GM10248 (cell line): ENCODE data around the gene ATP6V0C.

Experiments used
- CTCF ChIA-PET: fragments of 300-600 bp; sonication (Branson Sonifier 250); formaldehyde crosslinking; extraction: SDS; loops from one replicate; lab custom pipeline; 2021; ENCODE audit warnings: antibody characterized with exemption; lab: Yijun Ruan, JAX
- POLR2A ChIA-PET: fragments of 350-650 bp; sonication (Branson Sonifier 250); formaldehyde crosslinking; extraction: SDS; loops from one replicate; lab custom pipeline; 2020; ENCODE audit warnings: antibody characterized with exemption; lab: Yijun Ruan, JAX
- DNase-seq: peaks from one replicate; pipeline ENCODE4 v3.0.0; 2012; ENCODE audit errors: extremely low spot score
- TF ChIP-seq, protein P1 (sequence below): IDR thresholded peaks from 2 replicates; pipeline ENCODE4 v1.5.1; 2012; ENCODE audit warnings: mild to moderate bottlenecking, low read depth; ENCODE audit errors: extremely low read depth, missing control alignments, control extremely low read depth

Gene ATP6V0C

DNA sequence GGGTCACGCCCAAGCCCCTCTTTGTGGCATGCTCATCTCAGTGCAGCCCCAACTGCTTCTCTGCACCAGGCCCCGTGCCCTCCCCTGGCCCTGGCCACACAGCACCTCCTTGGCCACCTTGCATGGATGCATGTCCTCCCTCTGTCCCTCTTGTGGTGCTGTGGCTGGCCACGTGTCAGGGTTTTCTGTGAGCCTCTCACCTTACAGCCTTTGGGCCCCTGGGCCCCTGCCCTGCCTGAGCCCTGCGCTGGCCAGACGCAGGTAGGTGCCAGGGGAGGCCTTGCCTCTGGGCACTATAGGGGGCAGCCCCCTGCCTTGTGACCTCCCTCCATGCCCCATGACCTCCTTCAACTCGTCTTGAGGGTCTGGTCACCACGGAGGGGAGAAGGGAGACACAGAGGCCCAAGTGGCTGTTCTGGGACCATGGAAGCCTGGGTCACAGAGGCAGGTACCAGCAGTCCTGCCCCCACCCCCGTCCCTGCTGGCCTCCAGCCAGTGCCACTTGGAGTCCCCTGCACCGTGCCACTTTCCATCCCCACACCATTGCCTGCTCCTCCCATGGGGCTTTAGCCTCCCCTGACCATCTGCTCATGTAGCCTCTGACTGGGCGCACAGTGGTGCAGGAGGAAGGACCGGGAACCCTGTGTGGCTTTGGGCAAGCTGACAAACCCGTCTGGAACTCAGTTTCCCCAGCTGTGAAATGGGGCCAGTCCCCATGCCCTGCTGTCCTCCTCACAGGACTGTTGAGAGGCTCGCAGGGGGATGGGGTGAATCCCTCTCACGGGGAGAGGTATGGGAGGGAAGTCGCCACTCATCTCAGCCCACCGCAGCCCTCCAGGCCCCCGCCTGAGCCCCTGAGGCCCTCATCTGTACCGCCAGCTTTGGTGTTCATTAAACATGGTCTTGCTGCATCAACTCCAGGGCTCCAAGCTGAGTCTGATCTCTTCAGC, 11.5 kb upstream of the ATP6V0C start:
- DNase-seq, result no peak
- TF ChIP-seq, protein P1, sequence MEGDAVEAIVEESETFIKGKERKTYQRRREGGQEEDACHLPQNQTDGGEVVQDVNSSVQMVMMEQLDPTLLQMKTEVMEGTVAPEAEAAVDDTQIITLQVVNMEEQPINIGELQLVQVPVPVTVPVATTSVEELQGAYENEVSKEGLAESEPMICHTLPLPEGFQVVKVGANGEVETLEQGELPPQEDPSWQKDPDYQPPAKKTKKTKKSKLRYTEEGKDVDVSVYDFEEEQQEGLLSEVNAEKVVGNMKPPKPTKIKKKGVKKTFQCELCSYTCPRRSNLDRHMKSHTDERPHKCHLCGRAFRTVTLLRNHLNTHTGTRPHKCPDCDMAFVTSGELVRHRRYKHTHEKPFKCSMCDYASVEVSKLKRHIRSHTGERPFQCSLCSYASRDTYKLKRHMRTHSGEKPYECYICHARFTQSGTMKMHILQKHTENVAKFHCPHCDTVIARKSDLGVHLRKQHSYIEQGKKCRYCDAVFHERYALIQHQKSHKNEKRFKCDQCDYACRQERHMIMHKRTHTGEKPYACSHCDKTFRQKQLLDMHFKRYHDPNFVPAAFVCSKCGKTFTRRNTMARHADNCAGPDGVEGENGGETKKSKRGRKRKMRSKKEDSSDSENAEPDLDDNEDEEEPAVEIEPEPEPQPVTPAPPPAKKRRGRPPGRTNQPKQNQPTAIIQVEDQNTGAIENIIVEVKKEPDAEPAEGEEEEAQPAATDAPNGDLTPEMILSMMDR, result no peak
- ChIA-PET POLR2A (no interaction called here), CTCF (interaction anchor here (0.7 to 3.9 kb wide), 37 partner anchors 9 to 349 kb away, joined by 3 to 36 read pairs (median 4); partner anchors contain the start of genes ABCA3, AMDHD2, CCNF and ECI1)

DNA sequence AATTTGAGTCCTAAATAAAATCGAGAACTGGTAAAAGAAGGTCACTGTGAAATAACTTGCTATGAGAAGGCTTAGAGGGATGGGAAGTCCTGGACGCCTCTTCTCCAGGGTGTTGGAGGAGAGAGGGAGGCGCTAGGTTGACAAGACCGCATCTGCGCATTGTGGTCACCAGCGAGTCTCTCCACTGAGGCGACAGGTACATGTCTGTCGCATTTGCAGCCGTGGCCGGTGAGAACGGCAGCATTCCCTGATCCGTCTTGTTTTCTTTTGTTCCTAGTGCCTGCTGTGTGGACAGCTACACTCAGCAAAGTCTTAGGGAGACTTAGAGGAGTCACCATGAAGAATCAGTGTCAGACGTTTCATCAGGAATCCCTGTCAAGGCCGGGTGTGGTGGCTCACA, 8.1 kb upstream of the ATP6V0C start:
- POLR2A ChIA-PET, result no interaction called here
- CTCF ChIA-PET, result no interaction called here
- TF ChIP-seq, protein P1, result no peak

DNA sequence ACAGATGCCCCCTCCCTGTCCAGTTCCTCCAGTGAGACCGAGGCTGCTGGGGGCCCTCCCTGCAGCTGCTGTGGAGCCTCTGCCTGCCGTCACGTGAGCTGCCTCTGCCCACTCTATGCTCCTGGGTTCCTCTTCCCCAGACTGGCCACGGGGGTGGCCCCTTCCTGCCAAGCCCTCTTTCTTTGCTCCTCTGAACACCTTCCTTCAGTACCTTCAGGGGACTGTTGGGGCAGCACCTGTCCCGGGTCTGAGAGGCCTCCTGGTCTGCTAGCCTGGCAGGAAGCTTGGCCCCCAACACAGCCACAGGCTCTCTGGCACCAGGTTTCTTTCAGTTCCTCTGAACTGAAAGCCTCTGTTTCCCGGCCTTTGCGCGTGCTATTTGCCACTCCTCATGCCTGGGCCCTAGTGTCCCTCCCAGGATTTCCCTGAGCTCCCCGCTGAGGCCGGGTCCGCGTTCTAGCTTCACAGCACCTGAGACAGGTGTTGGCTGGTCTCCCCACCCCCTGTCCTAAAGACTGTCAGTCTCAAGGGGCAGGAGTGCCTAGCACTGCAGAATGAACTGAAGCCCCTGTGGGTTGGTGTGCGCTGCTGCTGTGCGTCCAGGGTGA, 6.6 kb upstream of the ATP6V0C start:
- ChIA-PET POLR2A (interaction anchor here (1.4 to 2.0 kb wide), 2 partner anchors 11 to 13 kb away, joined by 4 to 9 read pairs; partner anchors contain the start of gene AMDHD2), CTCF (interaction anchor here (1.1 kb wide), 1 partner anchor 77 kb away, joined by 3 read pairs; no protein-coding TSS in a partner anchor)
- TF ChIP-seq, protein P1, result no peak
- peak; percentile 78 for DNase-seq

More for the DNA sequence above, 8.1 kb upstream of the ATP6V0C start:
- DNase-seq, result no peak

DNA sequence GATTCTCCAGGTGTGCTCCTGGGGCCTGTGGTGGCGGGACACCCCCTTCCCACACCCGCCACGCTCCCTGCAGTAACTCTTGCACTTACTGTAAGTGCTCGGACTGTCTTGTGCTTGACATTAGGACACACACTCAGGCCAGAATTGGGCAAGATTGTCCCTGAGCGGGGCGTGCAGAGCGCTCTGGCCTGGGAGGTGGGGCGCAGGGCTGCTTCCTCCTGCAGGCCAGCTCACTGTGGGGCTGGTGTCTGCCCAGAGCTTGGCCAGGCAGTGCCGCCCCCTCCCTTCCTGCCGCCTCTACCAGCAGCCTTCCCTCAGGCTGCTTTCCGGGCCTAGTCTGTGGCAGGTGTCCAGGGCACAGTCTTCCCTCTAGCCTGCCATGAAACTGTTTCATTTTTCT, 6.1 kb upstream of the ATP6V0C start:
- TF ChIP-seq, protein P1, result no peak
- CTCF ChIA-PET, result interaction anchor here (1.1 kb wide), 1 partner anchor 77 kb away, joined by 3 read pairs; no protein-coding TSS in a partner anchor
- POLR2A ChIA-PET, result interaction anchor here (1.4 to 2.0 kb wide), 2 partner anchors 11 to 12 kb away, joined by 4 to 9 read pairs; partner anchors contain the start of gene AMDHD2
- DNase-seq, result no peak

DNA sequence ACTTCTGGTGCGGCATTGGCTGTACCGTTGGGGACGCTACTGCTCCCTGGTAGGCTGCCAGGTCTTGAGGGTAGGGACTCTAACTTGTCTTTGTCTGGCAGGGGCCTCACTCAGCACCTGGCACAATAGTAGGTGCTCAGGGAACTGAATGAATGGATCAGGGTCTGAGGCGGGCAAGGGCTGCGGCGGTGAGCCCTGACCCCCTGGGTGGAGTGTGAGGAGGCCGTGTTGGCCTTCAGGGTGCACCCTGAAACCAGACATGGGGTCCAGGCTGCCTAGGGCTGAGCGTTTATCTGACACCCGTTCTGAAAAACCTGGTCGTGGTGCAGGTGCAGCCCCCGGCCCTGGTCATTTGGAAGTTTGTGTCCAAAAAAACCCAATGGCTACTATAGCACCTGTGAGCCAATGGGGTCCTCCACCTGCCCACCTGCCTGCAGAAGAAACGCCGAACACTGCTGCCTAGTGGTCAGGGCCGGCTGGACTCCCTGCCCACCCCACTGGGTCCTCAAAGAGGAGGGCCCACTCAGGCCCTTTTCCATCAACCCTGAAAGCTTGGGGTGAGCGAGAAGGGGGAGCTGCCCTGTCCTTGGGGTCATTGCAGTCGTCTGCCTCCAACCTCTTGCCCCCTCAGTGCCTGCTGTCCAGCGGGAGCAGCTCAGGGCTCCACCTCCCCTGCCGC, 4.9 kb upstream of the ATP6V0C start:
- ChIA-PET CTCF (interaction anchor here (1.4 to 4.2 kb wide), 2 partner anchors 8 to 13 kb away, joined by 7 to 24 read pairs; no protein-coding TSS in a partner anchor), POLR2A (no interaction called here)
- no peak for DNase-seq
- TF ChIP-seq, protein P1, result no peak
